Activated T-cell treated with anti-CD3 and anti-CD28 coated beads for 1 hour (primary cell): Measurements from ENCODE around the gene PALLD.

Experiments
- DNase-seq: peaks from one replicate; pipeline ENCODE4 v3.0.0-alpha.2; 2020; ENCODE audit warnings: low read depth

PALLD gene

GRCh38 chr4:168623011-168623410 is 126.2 kb downstream of the PALLD start:
- no peak for DNase-seq

GRCh38 chr4:168623484-168623883 is 126.6 kb downstream of the PALLD start:
- no peak for DNase-seq

- no peak for DNase-seq
Measured at GRCh38 chr4:168628251-168628650, 131.4 kb downstream of the PALLD start.

GRCh38 chr4:168629566-168629965 is 132.7 kb downstream of the PALLD start:
- DNase-seq: no peak

GRCh38 chr4:168630445-168631187 is 133.8 kb downstream of the PALLD start:
- DNase-seq: no peak

GRCh38 chr4:168631241-168632162 is 134.7 kb downstream of the PALLD start:
- no peak for DNase-seq

- DNase-seq: no peak
Measured at GRCh38 chr4:168632301-168632725, 135.5 kb downstream of the PALLD start.

- DNase-seq: no peak
Measured at GRCh38 chr4:168633064-168633463, 136.2 kb downstream of the PALLD start.

GRCh38 chr4:168633496-168633895 is 136.6 kb downstream of the PALLD start:
- DNase-seq: no peak

- DNase-seq: no peak
Measured at GRCh38 chr4:168634276-168634802, 137.5 kb downstream of the PALLD start.

- DNase-seq: no peak
Measured at GRCh38 chr4:168636040-168636439, 139.2 kb downstream of the PALLD start.

- no peak for DNase-seq
Measured at GRCh38 chr4:168636506-168637196, 139.8 kb downstream of the PALLD start.

GRCh38 chr4:168637872-168638756 is 141.3 kb downstream of the PALLD start:
- DNase-seq: no peak

GRCh38 chr4:168639914-168640313 is 143.1 kb downstream of the PALLD start:
- DNase-seq: no peak

GRCh38 chr4:168641811-168642140 is 144.9 kb downstream of the PALLD start:
- no peak for DNase-seq

- no peak for DNase-seq
Measured at GRCh38 chr4:168642591-168642990, 145.7 kb downstream of the PALLD start.

- no peak for DNase-seq
Measured at GRCh38 chr4:168643111-168643795, 146.4 kb downstream of the PALLD start.

- no peak for DNase-seq
Measured at GRCh38 chr4:168643796-168644159, 146.9 kb downstream of the PALLD start.

- DNase-seq: no peak
Measured at GRCh38 chr4:168646001-168646768, 149.3 kb downstream of the PALLD start.
